NCI-H1694 treated with DMSO at 0.1 percent for 48 hours (cell line): ENCODE data around the gene PPIB.

ENCODE experiments used
- DNase-seq: peaks from one replicate; lab custom pipeline; 2025; lab: John Stamatoyannopoulos, UW

The PPIB gene

DNA sequence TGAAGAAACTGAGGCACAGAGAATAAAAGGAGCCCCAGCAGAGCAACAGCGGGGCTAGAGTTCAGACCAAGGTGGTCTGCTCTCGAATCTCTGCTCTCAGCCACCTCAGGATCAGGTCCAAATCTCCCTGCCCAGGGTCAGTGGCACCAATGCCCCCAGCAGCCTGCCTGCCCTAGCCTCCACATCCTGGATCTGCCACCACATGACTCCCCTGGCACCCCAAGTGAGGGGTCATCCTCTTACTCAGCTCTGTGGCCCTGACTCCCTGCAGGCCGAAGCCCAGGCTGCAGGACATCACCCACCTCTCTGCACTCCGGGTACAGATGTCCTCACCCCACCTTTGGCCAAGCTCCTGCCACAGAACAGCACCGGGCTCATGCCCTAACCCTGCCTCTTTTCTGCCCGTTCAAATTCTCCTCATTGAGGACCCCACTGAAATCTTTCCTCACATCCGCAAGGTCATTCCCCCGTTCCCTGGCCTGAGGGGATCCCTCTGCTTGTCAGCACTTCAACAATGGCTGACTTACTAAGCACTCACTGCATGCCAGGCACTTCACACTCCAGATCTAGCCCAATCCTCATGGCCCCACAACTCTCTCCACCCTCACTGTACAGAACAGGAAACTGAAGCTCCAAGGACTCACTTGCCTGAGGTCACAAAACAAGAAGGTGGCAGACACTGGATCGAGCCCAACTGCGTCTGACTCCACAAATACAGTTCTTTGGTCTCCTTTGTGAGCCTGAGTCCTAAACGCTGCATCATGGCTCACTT lies 4.3 kb downstream of the PPIB start:
- DNase-seq = no peak

DNA sequence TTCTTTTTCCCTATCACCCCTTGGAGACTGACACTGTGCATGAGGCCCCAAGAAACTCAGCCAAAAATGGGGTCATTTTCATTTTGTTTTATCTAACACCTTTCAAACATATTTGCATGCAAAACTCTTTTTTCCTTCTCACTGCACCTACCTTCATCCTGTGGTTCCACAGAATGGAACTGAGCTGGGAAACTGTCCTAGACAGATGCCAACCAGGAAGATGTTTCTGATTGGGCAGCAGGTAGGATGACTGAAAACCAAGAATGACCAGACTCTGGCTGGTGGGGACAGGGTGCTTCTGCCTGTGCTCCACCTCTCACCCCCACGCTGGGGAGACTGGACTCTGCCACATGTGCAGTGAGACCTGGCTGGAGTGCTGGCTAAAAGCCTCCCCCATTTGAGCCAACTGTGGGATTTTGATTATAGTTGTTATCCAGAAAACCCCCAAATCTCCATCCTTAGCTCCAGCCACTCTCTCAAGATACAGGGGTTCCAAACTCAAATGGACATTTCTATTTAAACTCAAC lies 5.2 kb downstream of the PPIB start:
- DNase-seq = no peak

DNA sequence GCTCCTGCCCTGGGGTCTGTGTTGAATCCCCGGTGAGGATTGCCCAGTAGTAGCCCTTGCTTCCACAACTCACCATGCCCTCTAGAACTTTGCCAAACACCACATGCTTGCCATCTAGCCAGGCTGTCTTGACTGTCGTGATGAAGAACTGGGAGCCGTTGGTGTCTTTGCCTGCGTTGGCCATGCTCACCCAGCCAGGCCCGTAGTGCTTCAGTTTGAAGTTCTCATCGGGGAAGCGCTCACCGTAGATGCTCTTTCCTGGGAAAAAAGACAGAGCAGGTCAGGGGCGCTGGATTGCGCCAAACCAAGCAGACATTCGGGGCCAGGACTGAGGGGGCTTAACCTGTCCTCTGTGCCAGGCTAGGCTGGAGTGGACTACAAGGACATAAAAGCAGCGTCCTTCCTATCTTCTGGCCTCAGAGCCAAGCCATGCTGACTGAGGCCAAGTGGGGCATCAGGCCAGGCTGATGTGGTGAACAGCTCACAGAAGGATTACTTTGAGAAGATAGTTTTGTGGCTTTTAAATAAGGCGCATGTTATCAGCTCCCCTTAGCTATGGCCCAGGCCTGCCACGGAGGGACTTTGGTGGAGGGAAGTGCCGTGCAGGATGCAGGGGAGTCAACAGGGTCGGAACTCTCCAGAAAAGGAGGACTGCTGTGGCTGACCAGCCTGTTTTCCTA lies 6.0 kb downstream of the PPIB start:
- DNase-seq = no peak

DNA sequence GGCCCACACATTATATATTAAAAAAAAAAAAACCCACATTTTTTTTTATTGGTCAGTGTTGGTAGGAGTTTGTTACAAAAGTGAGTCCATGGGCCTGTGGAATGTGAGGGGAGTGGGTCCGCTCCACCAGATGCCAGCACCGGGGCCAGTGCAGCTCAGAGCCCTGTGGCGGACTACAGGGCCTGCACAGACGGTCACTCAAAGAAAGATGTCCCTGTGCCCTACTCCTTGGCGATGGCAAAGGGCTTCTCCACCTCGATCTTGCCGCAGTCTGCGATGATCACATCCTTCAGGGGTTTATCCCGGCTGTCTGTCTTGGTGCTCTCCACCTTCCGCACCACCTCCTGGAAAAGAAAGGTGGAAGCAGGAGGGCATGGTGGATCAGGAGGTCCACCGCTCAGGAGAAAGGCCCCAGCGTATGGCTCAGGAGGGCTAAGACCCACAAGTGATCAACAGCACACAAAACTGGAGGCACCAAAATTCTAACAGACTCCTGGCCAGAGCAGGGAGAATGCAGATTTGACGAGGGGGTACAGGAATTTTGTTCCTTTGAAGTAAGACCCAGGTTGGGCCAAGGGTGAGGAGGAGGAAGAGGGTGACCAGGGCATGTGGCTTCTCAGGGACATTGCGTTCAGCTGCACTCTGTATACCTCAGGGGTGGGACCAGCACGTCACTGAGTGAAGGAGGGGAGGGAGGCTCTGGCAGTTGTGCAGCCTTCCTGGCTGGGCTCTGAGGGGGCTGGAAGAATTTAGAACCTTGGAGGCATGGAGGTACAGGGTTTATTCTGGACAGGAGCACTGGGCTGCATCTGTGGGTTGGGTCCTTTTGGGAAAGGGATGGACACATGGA lies 6.8 kb downstream of the PPIB start:
- DNase-seq = no peak

DNA sequence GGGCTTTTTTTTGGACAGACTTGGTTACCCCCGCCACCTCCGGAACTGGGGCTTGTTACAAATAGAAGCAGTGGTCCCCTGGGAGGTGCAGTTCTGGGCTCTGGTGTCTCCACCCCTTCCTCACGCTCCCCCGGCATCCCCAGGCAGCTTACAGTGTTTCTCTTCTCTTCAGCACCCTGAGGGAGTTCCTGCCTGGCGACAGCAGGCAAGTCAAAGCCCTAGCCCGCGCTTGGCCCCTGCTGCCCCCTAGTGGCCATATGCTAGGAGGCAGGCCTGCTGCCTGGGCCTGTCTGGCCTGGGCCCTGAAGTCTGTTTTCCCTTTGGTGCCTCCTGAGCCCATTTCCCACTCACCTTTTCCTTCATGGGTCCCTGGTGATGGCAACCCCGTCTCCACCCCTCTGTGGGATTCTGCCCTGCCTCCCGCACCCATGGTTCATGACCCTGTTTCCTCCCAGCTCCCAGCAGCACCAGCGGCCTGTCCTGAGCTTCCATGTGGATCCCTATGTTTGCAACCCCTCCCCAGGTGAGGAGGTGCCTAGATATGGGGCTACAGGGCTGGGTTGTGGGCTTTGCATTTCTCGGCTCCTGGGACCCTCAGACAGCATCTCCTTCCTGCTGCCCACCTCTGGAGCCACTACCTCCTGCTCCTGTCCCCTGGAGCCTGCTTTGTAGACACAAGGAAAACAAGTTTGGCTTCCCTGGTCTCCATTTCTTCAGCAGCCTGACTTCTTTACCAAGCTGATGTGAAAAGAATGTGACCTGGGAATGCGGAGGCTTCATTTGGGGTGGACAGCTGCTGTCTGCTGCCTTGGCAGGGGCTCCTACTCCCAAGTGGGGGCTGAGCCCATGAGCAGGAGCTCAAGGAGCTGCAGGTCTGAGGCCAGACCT lies 9.1 kb downstream of the PPIB start:
- DNase-seq = peak; percentile 69

DNA sequence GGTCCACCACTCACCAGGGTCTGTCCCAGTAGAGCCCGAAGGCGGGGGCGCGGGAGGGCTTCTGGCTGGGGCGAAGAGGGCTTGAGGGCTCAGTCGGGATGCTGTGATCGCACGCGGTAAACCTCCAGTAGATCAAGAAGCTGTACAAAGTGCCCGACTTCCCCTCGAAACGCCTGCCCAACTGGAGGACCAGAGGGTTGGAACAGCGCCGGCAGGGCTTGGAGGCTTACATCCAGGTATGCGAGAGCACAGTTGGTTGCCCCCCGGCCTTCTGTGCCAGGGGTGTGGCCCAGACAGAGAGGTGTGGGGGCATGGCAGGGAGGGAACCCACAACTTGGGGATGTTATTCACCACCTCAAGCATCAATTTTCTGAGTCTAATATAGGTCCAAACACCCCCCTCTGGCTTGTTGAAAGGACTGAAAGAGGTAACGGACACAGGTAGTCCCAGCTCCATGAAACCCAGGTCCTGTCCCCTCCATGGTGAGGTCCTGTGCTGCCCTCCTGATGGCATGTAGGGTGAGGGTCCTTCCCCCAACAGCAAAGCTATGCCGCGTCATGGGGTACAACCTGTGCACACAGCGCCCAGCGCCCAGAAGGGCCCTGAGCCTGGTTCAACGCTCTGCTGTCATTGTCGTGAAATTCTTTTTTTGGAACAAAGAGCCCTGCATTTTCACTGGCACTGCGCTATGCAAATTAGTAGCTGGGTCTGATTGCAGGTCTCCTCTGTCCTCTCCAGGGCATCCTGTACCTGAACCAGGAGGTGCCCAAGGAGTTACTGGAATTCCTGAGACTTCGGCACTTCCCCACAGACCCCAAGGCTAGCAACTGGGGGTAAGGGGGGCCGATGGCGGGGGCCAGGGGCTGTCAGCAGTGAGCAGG lies 10.1 kb downstream of the PPIB start:
- DNase-seq = no peak

DNA sequence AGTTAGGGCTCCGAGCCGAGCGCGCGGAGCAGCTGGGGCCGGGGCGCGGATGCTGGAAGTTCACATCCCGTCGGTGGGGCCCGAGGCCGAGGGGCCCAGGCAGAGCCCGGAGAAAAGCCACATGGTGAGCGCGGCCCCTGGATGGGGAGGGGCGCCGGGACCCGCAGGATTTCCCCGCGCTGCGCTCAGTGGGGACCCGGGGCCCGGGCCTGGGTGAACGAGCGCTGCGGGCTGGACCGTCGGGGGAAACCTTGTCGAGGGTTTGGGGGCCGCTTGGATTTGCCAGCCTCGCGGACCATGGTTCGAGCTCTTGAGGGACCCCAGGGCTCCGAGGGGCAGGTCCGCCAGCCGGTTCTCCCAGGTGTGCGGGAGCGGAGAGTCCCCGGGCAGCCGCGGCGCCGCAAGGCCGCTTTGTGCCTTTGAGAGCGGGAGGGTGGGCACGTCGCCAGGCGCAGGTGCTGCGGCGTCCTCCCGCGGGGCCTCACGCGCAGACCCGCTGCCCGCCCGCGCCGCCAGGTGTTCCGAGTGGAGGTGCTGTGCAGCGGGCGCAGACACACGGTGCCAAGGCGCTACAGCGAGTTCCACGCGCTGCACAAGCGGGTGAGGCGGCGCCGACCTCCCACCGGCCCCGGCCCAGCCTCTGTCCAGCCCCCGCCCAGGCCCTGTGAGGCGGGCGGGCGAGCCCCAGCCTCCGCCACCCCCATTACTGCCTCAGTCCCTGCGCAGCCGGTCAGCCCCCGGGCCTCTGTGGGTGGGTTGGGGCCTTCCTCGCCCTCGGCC lies 10.9 kb downstream of the PPIB start, which contains the start of gene SNX22:
Gene SNX22 (plus strand): TSS at position 5 of the 780 bp plus-strand sequence. CDS start 45 bp downstream, at position 50.
- DNase-seq = no peak

DNA sequence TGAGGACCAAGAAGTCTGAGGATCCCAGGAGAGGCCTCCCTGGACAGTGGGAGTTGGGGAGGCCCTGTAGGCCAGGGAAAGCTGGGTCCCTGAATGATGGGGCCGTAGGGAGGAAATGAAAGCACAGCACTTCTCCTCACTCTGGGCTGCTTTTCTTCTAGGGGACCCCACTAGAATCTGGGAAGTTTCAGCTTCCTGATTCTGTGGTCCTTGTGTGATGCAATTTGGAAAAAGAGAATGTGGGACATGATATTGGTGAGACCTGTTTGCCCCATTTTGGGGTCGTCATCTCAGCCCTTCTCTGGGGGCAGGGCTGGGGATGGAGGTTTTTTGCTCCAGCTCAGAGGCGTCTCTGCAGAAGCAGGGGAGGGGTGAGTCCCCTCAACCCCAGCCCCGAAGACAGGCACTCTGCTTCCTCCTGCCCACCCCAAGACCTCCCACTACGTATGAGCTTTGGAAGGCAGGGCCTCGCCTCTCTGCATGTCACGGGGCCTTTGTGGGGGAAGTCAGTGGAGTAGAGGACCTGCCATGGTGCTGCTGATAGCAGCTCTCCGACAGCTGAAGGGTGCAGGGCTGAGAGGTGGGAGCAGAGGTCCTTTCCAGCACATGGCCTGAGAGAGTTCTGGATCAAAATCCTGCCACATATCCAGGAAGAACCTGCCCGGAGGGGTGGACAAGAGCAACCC lies 12.8 kb downstream of the PPIB start:
- DNase-seq = no peak

DNA sequence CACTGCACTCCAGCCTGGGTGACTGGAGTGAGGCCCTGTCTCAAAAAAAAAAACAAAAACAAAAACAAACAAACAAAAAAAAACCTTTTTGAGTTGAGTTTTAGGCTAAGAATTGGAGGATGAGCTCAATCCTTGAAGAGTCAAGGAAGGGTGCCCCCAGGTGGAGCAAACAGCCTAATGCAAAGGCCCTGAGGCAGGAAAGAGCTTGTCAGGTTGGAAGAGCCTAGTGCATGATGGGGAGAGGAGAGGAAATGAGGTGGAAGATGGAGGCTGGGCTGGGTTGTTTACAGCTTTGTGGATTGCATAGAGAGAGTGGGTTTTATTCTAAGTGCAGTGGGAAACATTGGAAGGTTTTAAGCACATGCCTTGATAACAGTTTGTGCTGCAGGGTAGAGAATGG lies 13.4 kb downstream of the PPIB start:
- DNase-seq = no peak

DNA sequence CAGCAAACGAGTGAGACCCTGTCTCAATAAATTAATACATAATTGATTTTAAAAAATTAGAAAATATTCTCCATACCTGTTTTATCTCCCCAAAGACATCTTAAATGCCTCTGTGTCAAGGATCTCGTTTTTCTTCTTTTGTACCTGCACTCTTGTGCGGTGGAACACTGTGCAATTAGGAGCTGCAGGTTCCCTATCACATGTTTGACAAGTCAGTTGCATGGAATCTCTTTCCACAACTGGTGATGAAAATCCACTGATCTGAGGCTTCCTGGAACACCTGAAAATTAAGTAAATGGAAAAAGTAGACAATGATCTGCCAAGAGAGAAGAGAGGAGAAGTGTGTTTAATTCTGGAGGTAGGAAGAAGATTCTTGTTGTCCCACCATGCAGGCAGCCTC lies 14.2 kb downstream of the PPIB start:
- DNase-seq = no peak

DNA sequence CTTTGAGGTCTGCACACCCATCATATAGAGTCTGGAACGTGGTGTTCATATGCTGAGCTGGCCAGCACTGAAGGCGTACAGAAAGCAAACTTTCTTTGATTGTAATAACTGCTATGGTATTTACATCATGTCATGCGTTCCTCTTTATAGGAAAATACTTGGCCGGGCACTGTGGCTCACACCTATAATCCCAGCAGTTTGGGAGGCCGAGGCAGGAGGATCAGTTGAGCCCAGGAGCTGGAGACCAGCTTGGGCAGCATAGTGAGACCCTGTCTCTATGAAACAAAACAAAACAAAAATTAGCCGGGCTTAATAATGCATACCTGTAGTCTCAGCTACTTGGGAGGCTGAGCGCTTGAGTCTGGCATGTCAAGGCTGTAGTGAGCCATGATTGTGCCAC lies 14.7 kb downstream of the PPIB start:
- DNase-seq = no peak

DNA sequence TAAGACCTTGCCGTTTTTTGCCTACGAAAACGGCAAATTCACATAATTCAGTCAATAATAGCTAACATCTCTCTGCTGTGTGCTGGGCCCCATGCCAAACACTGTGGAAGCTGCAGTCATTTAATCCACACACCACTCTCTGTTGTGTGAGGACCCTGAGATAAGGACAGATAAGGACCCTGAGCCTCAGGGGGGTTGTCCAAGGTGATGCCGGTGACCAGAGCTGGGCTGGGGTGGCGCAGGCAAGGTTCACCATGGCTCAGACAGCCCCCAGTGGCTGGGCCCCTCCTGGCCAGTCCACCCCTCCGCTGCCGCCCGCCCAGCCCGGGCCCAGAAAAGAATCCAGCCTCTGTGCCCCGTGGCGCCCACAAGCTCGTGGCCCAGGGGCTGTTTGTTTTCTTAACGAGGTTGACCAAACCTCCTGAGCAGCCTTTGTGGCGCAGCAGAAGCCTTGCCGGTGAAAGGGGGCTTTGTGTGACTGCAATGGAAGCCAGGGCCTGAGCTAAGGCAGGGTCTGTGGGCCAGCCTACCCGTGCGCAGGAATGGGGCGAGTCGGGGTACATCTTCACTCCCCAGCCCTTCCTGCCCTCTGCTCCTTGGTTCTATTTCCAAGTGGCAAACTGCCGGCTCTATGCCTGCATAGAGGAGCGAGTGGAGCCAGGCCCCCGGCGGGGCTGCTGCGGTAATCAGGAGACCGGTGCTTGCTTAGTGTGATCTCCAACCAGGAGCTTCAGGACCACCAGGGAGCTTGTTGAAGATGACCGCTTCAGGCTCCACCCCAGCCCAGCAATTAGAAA lies 15.7 kb downstream of the PPIB start:
- no peak for DNase-seq

DNA sequence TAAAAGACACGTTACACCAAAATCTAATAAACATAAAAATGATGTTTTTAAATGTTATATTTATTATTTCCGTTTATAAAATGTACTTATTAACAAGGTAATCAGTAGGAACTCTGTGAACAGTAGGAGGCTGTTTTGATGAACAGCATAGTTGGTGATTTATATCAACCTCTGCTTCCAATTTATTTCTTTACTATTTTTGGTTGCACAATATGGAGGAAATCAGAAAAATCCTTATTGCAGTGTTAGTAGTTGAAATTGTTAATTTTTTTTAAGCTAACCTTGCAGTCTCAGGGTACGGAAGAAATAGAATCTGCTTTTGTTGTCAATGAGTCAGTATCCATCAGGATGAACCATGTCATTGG lies 16.3 kb downstream of the PPIB start:
- DNase-seq = no peak

DNA sequence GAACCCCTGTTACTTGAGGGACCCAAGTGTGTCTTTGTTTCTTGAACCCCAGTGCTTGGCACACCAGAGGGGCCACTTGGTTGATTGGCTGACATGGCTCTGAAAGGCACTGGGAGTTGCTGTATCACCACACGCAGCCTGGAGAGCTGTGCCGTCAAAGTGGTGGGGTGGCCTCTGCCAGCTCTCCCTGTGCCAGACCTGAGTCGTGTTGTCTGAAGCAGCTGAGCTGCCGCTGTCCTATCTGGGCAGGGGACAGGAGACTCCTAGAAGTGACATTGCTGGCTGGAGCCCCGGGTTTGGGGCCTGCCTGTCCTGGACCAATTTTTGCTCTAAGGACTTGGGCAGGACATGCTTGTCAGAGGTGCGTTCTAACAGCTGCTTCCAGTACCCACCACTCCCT lies 16.8 kb downstream of the PPIB start:
- DNase-seq = no peak

DNA sequence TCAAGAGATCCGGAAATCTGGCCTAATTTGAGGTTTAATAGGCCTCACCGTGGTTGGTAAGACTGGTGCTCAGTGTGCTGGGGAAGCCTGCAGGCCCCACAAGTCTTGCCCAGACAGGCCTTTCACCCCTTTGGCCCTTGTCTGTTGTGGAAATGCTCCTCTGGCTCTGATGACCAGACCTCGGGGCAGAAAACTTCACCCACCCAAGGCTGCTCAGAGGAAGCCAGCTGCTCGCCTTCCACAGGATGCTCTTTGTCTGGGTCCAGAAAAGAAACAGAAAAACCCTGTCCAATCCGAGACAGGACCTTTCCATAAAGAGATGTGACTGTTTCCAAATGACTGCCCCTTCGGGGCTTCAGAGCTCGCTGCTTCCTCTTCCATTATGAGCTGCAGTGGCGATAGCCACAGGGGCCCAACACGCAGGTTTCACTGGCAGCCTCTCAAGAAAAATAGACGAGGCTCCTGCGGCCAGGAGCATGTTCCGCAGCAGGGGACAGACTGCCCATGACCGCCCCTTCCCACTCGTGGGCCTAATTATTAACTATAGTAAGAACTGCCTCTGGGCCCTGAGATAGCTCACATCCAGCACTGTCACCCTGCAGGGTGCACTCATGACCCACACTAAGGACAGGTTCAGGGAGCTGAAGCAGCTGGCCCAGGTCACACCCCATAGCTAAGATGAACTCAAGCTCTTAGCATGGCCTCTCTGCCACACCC lies 18.1 kb downstream of the PPIB start:
- DNase-seq = no peak

DNA sequence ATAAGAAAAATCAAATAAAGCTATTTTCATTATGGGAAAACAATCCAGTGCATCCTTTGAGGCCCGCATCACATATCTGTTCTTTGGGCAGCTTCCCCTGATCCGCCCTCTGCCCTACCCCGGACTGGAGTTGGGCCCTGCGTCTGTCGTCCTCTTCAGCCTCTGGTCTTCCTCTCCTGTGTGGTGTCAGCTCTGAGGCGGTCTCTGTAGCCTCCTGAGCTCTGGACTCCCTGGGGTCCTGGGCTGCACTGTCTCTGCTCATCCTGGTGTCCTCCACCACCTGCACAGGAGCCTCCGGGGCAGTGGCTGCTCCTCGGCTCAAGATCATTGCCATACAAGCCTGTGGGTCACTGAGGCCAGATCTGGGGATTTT lies 18.6 kb downstream of the PPIB start:
- no peak for DNase-seq

DNA sequence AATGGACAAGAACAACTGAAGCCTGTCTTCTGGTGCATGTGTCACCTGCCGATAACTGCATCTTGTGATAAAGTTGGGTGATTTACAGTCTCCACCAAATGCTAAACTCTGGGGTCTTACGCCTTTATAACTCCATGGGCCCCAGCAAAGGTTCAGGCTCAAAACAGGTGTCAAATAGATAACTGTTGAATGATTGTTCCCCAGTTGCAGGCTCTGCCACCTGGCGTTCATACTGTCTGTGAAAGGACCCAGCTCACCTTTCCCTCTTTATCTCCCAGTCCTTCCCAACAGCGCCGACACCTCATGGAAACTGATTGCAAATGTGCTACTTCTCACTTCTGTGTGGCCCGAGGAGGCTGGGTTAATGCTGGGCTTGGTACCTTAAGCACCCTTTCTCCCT lies 19.5 kb downstream of the PPIB start:
- no peak for DNase-seq
